Stimulated activated CD8-positive, alpha-beta memory T cell treated with anti-CD3 and anti-CD28 coated beads, Interleukin-7, amount 100 ng/mL, for 24 hours (primary cell): ENCODE results near the gene TTR.

Experiments
- DNase-seq: peaks from one replicate; pipeline ENCODE4 v3.0.0-alpha.2; 2020; ENCODE audit warnings: low read depth

The TTR gene

GRCh38 chr18:31616586-31616985 lies 24.9 kb downstream of the TTR start:
- DNase-seq: no peak

- no peak for DNase-seq
Measured at GRCh38 chr18:31617031-31617717, 25.5 kb downstream of the TTR start.

GRCh38 chr18:31618801-31619200 lies 27.1 kb downstream of the TTR start:
- no peak for DNase-seq

- no peak for DNase-seq
Measured at GRCh38 chr18:31619291-31619690, 27.6 kb downstream of the TTR start.

- no peak for DNase-seq
Measured at GRCh38 chr18:31624892-31625640, 33.4 kb downstream of the TTR start.

- DNase-seq: no peak
Measured at GRCh38 chr18:31626409-31626808, 34.7 kb downstream of the TTR start.

GRCh38 chr18:31630549-31630948 lies 38.9 kb downstream of the TTR start:
- no peak for DNase-seq

GRCh38 chr18:31631526-31631925 lies 39.8 kb downstream of the TTR start:
- DNase-seq: no peak

GRCh38 chr18:31632356-31632755 lies 40.7 kb downstream of the TTR start:
- no peak for DNase-seq

GRCh38 chr18:31633392-31634330 lies 42.0 kb downstream of the TTR start:
- no peak for DNase-seq

- DNase-seq: no peak
Measured at GRCh38 chr18:31634331-31634713, 42.6 kb downstream of the TTR start.

GRCh38 chr18:31636387-31636786 lies 44.7 kb downstream of the TTR start:
- DNase-seq: no peak

GRCh38 chr18:31637445-31637844 lies 45.8 kb downstream of the TTR start:
- no peak for DNase-seq

GRCh38 chr18:31643003-31643402 lies 51.3 kb downstream of the TTR start:
- DNase-seq: no peak

GRCh38 chr18:31645411-31645810 lies 53.7 kb downstream of the TTR start:
- DNase-seq: no peak

- DNase-seq: no peak
Measured at GRCh38 chr18:31646332-31647126, 54.9 kb downstream of the TTR start.

- DNase-seq: no peak
Measured at GRCh38 chr18:31647127-31647753, 55.6 kb downstream of the TTR start.
